ENCODE results near the gene ENTPD2.

The ENTPD2 gene

GRCh38 chr9:137079401-137079787 lies 25.5 kb upstream of the ENTPD2 start:
- Histone ChIP-seq H3K9me3 (ENCODE audit: control insufficient read depth, low read length) (no peaks in the 10 kb centered on the region), H3K9ac (no peak overlapping the region), H3K27ac (no peak overlapping the region), H3K27me3 (ENCODE audit: control insufficient read depth, insufficient read depth, low read length) (no peaks in the 10 kb centered on the region), H3K4me3 (ENCODE audit: low read depth, low read length) (no peak overlapping the region), H3K4me1 (no peaks in the 10 kb centered on the region), H3K36me3 (ENCODE audit: control insufficient read depth, insufficient read depth, low read length) (no peaks in the 10 kb centered on the region), H3K4me2 (ENCODE audit: low read length) (no peak overlapping the region), H3K79me2 (no peaks in the 10 kb centered on the region), H2AFZ (no peak overlapping the region)
- TF ChIP-seq CTCF (IDR thresholded peaks at IDR 0.05): no peak

DNA sequence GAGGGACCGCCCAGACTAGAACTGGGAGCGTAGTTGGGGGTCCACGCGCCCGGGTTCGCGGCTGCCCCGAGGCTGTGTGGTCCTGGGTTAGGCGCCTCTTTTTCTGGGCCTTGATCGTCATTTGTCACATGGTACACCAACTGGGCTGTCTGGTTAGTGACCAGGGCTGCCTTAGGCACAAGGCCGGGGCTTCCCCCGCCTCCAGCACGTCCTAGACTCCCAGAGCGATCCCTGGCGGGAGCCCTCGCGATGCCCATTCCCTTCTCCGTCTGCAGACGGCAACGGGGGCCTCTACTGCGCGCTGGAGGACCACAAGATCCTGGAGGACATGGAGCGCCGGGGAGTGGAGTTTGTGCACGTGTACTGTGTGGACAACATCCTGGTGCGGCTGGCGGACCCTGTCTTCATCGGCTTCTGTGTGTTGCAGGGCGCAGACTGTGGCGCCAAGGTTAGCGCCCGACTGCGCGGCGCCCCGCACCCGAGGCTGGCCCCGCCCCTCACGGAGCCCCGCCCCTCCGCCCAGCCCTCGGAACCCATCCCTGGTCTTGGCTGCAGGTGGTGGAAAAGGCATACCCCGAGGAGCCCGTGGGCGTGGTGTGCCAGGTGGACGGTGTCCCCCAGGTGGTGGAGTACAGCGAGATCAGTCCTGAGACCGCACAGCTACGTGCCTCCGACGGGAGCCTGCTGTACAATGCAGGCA lies 25.0 kb upstream of the ENTPD2 start:
- Histone ChIP-seq H3K27ac (no peak overlapping the region), H2AFZ (no peak overlapping the region), H3K4me3 (ENCODE audit: low read depth, low read length) (no peak overlapping the region), H3K27me3 (ENCODE audit: control insufficient read depth, insufficient read depth, low read length) (no peaks in the 10 kb centered on the region), H3K9ac (no peak overlapping the region), H3K79me2 (no peaks in the 10 kb centered on the region), H3K36me3 (ENCODE audit: control insufficient read depth, insufficient read depth, low read length) (no peaks in the 10 kb centered on the region), H3K4me1 (no peaks in the 10 kb centered on the region), H3K9me3 (ENCODE audit: control insufficient read depth, low read length) (no peaks in the 10 kb centered on the region), H3K4me2 (ENCODE audit: low read length) (no peak overlapping the region)
- no peak for TF ChIP-seq CTCF (IDR thresholded peaks at IDR 0.05)

- H2AFZ ChIP-seq: no peak overlapping the region
- no peaks in the 10 kb centered on the region for H3K79me2 ChIP-seq
- no peaks in the 10 kb centered on the region for H3K4me1 ChIP-seq
- no peaks in the 10 kb centered on the region for H3K9me3 ChIP-seq (ENCODE audit: control insufficient read depth, low read length)
- peak overlapping the region; percentile 49 for H3K4me3 ChIP-seq (ENCODE audit: low read depth, low read length)
- TF ChIP-seq CTCF (IDR thresholded peaks at IDR 0.05): no peak
- H3K36me3 ChIP-seq (ENCODE audit: control insufficient read depth, insufficient read depth, low read length): no peaks in the 10 kb centered on the region
- peak overlapping the region; percentile 79 for H3K4me2 ChIP-seq (ENCODE audit: low read length)
- H3K27me3 ChIP-seq (ENCODE audit: control insufficient read depth, insufficient read depth, low read length): no peaks in the 10 kb centered on the region
- H3K9ac ChIP-seq: peak overlapping the region; percentile 37
- H3K27ac ChIP-seq: no peak overlapping the region
Measured at GRCh38 chr9:137077758-137078693, 24.2 kb upstream of the ENTPD2 start.

GRCh38 chr9:137077010-137077747 lies 23.3 kb upstream of the ENTPD2 start, which contains the start of gene UAP1L1:
Gene UAP1L1 (plus strand): TSS chr9:137077517. CDS start chr9:137077533, 16 bp downstream.
- H2AFZ ChIP-seq: peak within 1 kb of the TSS; percentile 93
- H3K79me2 ChIP-seq: no peaks in the 10 kb centered on the region
- TF ChIP-seq CTCF (IDR thresholded peaks at IDR 0.05): no peak
- H3K27me3 ChIP-seq (ENCODE audit: control insufficient read depth, insufficient read depth, low read length): no peaks in the 10 kb centered on the region
- H3K9me3 ChIP-seq (ENCODE audit: control insufficient read depth, low read length): no peaks in the 10 kb centered on the region
- peak within 1 kb of the TSS; percentile 79 for H3K4me2 ChIP-seq (ENCODE audit: low read length)
- H3K4me1 ChIP-seq: no peaks in the 10 kb centered on the region
- peak within 1 kb of the TSS; percentile 49 for H3K4me3 ChIP-seq (ENCODE audit: low read depth, low read length)
- H3K36me3 ChIP-seq (ENCODE audit: control insufficient read depth, insufficient read depth, low read length): no peaks in the 10 kb centered on the region
- peak within 1 kb of the TSS; percentile 51 for H3K27ac ChIP-seq
- H3K9ac ChIP-seq: peak within 1 kb of the TSS; percentile 37

All from parathyroid adenoma (tissue), 2 donors.